NCI-H2029 (cell line): ENCODE results near the gene SLC46A2.
A peak's percentile ranks its signal among the peaks of the same experiment; 100 is the strongest.

Experiments
- DNase-seq: peaks from one replicate; lab custom pipeline; 2025; lab: John Stamatoyannopoulos, UW

The SLC46A2 gene

GRCh38 chr9:112890106-112891081 is at the start of gene SLC46A2:
SLC46A2 (minus strand) TSS chr9:112890876; CDS start chr9:112890681, 195 bp downstream.
- no peak for DNase-seq

GRCh38 chr9:112939418-112939817 is 48.7 kb upstream of the SLC46A2 start:
- DNase-seq, result no peak

GRCh38 chr9:112933696-112934095 is 43.0 kb upstream of the SLC46A2 start:
- DNase-seq, result no peak

- peak; percentile 25 for DNase-seq
These were observed 34.5 kb upstream of the SLC46A2 start for GRCh38 chr9:112925058-112925641.

GRCh38 chr9:112921549-112921948 is 30.9 kb upstream of the SLC46A2 start:
- DNase-seq, result no peak

GRCh38 chr9:112917987-112918362 is 27.3 kb upstream of the SLC46A2 start:
- DNase-seq, result no peak

- no peak for DNase-seq
These were observed 26.6 kb upstream of the SLC46A2 start for GRCh38 chr9:112917047-112917986.

GRCh38 chr9:112914524-112914923 is 23.8 kb upstream of the SLC46A2 start:
- no peak for DNase-seq

- no peak for DNase-seq
These were observed 22.6 kb upstream of the SLC46A2 start for GRCh38 chr9:112913326-112913725.

GRCh38 chr9:112912636-112913035 is 22.0 kb upstream of the SLC46A2 start:
- DNase-seq, result no peak

GRCh38 chr9:112911736-112912135 is 21.1 kb upstream of the SLC46A2 start:
- no peak for DNase-seq

GRCh38 chr9:112905084-112905483 is 14.4 kb upstream of the SLC46A2 start:
- no peak for DNase-seq

GRCh38 chr9:112900901-112901300 is 10.2 kb upstream of the SLC46A2 start:
- no peak for DNase-seq

- no peak for DNase-seq
These were observed 9.8 kb upstream of the SLC46A2 start for GRCh38 chr9:112900488-112900887.

GRCh38 chr9:112898872-112899311 is 8.2 kb upstream of the SLC46A2 start:
- DNase-seq, result peak; percentile 8

- no peak for DNase-seq
These were observed 5.5 kb upstream of the SLC46A2 start for GRCh38 chr9:112896131-112896530.

GRCh38 chr9:112894699-112895098 is 4.0 kb upstream of the SLC46A2 start:
- no peak for DNase-seq

- DNase-seq, result no peak
These were observed 3.4 kb upstream of the SLC46A2 start for GRCh38 chr9:112894041-112894440.

GRCh38 chr9:112892981-112893380 is 2.3 kb upstream of the SLC46A2 start:
- DNase-seq, result no peak

GRCh38 chr9:112891521-112891920 is 845 bp upstream of the SLC46A2 start:
- no peak for DNase-seq

- DNase-seq, result no peak
These were observed 3.3 kb downstream of the SLC46A2 start for GRCh38 chr9:112887381-112887780.

GRCh38 chr9:112886351-112886750 is 4.3 kb downstream of the SLC46A2 start:
- no peak for DNase-seq
